ENCODE measurements around the gene LRRC8C. TPM values are rescaled to one million over a fixed set of nuclear protein-coding genes. Genes with fewer than 3 reads are reported as not detected.

The LRRC8C gene
- total and polyA plus RNA-seq, 7 donors, result 0.69 to 7.8 (median 3.8) TPM

GRCh38 chr1:89635825-89636815 is 3.2 kb downstream of the LRRC8C start:
- no peak for TF ChIP-seq POLR2AphosphoS5 (IDR thresholded peaks at IDR 0.05)
- no peak for TF ChIP-seq POLR2A (IDR thresholded peaks at IDR 0.05)
- no peak for TF ChIP-seq EP300 (IDR thresholded peaks at IDR 0.05)
- TF ChIP-seq, protein P1, sequence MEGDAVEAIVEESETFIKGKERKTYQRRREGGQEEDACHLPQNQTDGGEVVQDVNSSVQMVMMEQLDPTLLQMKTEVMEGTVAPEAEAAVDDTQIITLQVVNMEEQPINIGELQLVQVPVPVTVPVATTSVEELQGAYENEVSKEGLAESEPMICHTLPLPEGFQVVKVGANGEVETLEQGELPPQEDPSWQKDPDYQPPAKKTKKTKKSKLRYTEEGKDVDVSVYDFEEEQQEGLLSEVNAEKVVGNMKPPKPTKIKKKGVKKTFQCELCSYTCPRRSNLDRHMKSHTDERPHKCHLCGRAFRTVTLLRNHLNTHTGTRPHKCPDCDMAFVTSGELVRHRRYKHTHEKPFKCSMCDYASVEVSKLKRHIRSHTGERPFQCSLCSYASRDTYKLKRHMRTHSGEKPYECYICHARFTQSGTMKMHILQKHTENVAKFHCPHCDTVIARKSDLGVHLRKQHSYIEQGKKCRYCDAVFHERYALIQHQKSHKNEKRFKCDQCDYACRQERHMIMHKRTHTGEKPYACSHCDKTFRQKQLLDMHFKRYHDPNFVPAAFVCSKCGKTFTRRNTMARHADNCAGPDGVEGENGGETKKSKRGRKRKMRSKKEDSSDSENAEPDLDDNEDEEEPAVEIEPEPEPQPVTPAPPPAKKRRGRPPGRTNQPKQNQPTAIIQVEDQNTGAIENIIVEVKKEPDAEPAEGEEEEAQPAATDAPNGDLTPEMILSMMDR (IDR thresholded peaks at IDR 0.05), result no peak
- Histone ChIP-seq H3K27me3 (no peaks in the 10 kb centered on the region), H3K9me3 (no peaks in the 10 kb centered on the region), H3K36me3 (no peaks in the 10 kb centered on the region), H3K4me3 (no peak overlapping the region), H3K4me1 (peaks cover 0 to 12% (median 8%) of the 10 kb centered on the region in 4 donors), H3K27ac (no peak overlapping the region)
- WGBS, 2 donors, result 82 to 84% methylated on average over 6 of the region's 6 CpGs
- intact Hi-C loops (cut with DNase I), result no loop called here
- no peak for DNase-seq

DNA sequence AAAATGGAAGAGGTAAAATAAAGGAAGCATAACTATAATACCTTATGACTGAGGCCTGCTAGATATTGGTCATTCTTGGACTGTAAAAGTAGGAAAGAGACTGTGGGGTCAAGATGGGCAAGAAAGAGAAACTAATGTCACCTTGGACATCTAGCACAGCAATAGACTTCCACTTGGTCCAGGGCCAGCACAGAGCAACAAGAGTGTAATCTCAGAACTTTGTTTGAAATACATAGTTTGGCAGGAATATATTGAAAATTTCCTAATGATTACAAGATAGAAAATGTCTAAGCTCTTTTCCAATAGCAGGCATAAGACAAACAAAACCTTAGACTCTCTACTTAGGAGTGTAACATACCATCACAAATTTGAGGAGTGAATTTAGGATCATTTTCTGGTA is 4.6 kb downstream of the LRRC8C start:
- no peak overlapping the region for H3K4me3 ChIP-seq
- no peaks in the 10 kb centered on the region for H3K9me3 ChIP-seq
- no peaks in the 10 kb centered on the region for H3K36me3 ChIP-seq
- no peak overlapping the region for H3K27ac ChIP-seq
- no peaks in the 10 kb centered on the region for H3K27me3 ChIP-seq
- TF ChIP-seq POLR2A (IDR thresholded peaks at IDR 0.05), result no peak
- no peak for TF ChIP-seq EP300 (IDR thresholded peaks at IDR 0.05)
- no peak for TF ChIP-seq POLR2AphosphoS5 (IDR thresholded peaks at IDR 0.05)
- TF ChIP-seq, protein P1 (IDR thresholded peaks at IDR 0.05), result no peak
- DNase-seq, result no peak
- intact Hi-C loops (cut with DNase I), result no loop called here
- H3K4me1 ChIP-seq, result peaks cover 0 to 12% (median 8%) of the 10 kb centered on the region in 4 donors

DNA sequence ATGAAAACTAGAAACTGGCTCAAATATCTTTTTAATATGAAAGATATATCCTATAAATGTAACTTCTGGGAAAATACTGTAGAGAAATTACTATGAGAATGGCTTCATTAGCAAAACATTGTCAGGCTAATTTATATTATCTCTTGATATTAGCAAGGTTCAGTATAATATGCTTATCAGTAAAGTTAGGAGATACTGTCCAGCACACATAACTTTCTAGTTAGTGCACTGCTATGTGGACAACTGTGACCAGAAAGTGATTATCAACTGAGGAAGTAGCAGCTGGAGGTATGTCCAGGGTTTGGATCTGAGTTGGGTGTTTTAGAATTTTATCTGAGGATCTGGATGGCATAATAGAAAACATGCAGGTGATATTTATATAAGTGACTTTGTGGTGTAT is 7.5 kb downstream of the LRRC8C start:
- H3K9me3 ChIP-seq, result no peaks in the 10 kb centered on the region
- no peak for DNase-seq
- H3K36me3 ChIP-seq, result no peaks in the 10 kb centered on the region
- H3K27ac ChIP-seq, result no peak overlapping the region
- H3K27me3 ChIP-seq, result no peaks in the 10 kb centered on the region
- TF ChIP-seq POLR2AphosphoS5 (IDR thresholded peaks at IDR 0.05), result no peak
- TF ChIP-seq, protein P1 (IDR thresholded peaks at IDR 0.05), result no peak
- TF ChIP-seq EP300 (IDR thresholded peaks at IDR 0.05), result no peak
- TF ChIP-seq POLR2A (IDR thresholded peaks at IDR 0.05), result no peak
- intact Hi-C loops (cut with DNase I), result no loop called here
- no peaks in the 10 kb centered on the region for H3K4me1 ChIP-seq
- no peak overlapping the region for H3K4me3 ChIP-seq

- no peaks in the 10 kb centered on the region for H3K9me3 ChIP-seq
- TF ChIP-seq POLR2AphosphoS5 (IDR thresholded peaks at IDR 0.05) (no peak), EP300 (IDR thresholded peaks at IDR 0.05) (no peak), POLR2A (IDR thresholded peaks at IDR 0.05) (no peak)
- WGBS, 2 donors, result 83 to 86% methylated on average over 4 of the region's 4 CpGs
- H3K36me3 ChIP-seq, result no peaks in the 10 kb centered on the region
- no peaks in the 10 kb centered on the region for H3K27me3 ChIP-seq
- H3K27ac ChIP-seq, result no peak overlapping the region
- intact Hi-C loops (cut with DNase I), result no loop called here
- no peak for DNase-seq
- H3K4me1 ChIP-seq, result no peaks in the 10 kb centered on the region
- H3K4me3 ChIP-seq, result no peak overlapping the region
Measured at GRCh38 chr1:89641781-89642180, 8.9 kb downstream of the LRRC8C start.

DNA sequence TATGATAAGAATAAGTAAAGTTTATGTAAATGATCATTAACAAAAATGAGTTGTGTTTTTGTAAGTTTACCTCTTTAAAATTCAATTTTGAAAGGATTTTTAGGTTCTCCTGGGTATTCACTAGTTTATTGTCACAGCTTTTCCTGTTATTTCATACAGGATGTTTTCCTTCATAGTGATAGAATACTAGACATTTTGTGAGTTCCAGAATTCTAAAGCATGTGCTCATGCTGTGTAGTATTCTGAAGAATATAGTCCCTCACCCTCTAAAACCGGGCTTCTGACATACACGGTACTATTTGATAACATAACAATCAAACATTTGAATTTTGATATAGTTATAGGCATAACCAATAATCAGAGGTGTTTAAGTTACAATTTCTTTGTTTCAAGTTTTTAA is 10.7 kb downstream of the LRRC8C start:
- H3K36me3 ChIP-seq, result no peaks in the 10 kb centered on the region
- no peaks in the 10 kb centered on the region for H3K9me3 ChIP-seq
- 95 to 97% methylated on average over 2 of the region's 2 CpGs for WGBS, 2 donors
- H3K4me1 ChIP-seq, result no peaks in the 10 kb centered on the region
- no peaks in the 10 kb centered on the region for H3K27me3 ChIP-seq
- no peak for DNase-seq
- intact Hi-C loops (cut with DNase I), result no loop called here
- no peak overlapping the region for H3K4me3 ChIP-seq
- no peak overlapping the region for H3K27ac ChIP-seq
- no peak for TF ChIP-seq POLR2AphosphoS5 (IDR thresholded peaks at IDR 0.05)
- TF ChIP-seq, protein P1 (IDR thresholded peaks at IDR 0.05), result no peak
- no peak for TF ChIP-seq EP300 (IDR thresholded peaks at IDR 0.05)
- no peak for TF ChIP-seq POLR2A (IDR thresholded peaks at IDR 0.05)

Data from sigmoid colon (tissue), 7 donors.